H1 (cell line): Measurements from ENCODE around the gene PDXDC1. TPM values are rescaled to one million over a fixed set of nuclear protein-coding genes. Genes with fewer than 3 reads are reported as not detected.

Experiments used
- EZH2 ChIP-seq: fragments of 200-600 bp; sonication (generic); IDR thresholded peaks from 2 replicates; pipeline ENCODE4 v1.7.1; 2012; ENCODE audit warnings: low read depth, mild to moderate bottlenecking, moderate library complexity, low read length, inconsistent platforms; ENCODE audit not compliant: severe bottlenecking
- FOSL1 ChIP-seq: IDR thresholded peaks from 2 replicates; pipeline ENCODE4 v1.6.1; 2011; ENCODE audit warnings: mild to moderate bottlenecking, low read depth, low read length, moderate library complexity; ENCODE audit not compliant: insufficient read depth
- JUND ChIP-seq: IDR thresholded peaks from 2 replicates; pipeline ENCODE4 v1.6.1; 2011; ENCODE audit warnings: mild to moderate bottlenecking, improper control_type of control experiment, low read length
- PHF8 ChIP-seq: fragments of 200-600 bp; sonication (generic); conservative IDR thresholded peaks from 2 replicates; pipeline ENCODE4 v1.7.1; 2012; ENCODE audit warnings: low read depth, mild to moderate bottlenecking, inconsistent platforms, low read length, moderate library complexity
- POLR2AphosphoS5 ChIP-seq: IDR thresholded peaks from 2 replicates; pipeline ENCODE4 v1.6.1; 2011; ENCODE audit warnings: low read depth, low read length
- POU5F1 ChIP-seq: IDR thresholded peaks from 2 replicates; pipeline ENCODE4 v1.6.1; 2011; ENCODE audit warnings: low read depth, mild to moderate bottlenecking, low read length, moderate library complexity
- polyA plus RNA-seq, 7 experiments: library from polyadenylated mRNA; depleted of rRNA in 3 of 7; stranded (reverse) in 5 of 7; unstranded in 2 of 7; fragments of >200 nt in 5 of 7; fragments of 200-250 nt in 2 of 7; gene quantifications; 1 replicate in 5 of 7; 2 replicates in 1 of 7; 4 replicates in 1 of 7; pipeline versions ENCODE4 v1.2.1 to v1.2.3, GENCODE V29; 2011 to 2013; ENCODE audit warnings: missing spikeins in 2 of 7, mixed read lengths in 2 of 7
- total RNA-seq: library from RNA; stranded (reverse); fragmentation: NEBNext Ultra II Directional; extraction: Animal tissue kit (Norgen Biotek cat#: 25700); gene quantifications from 2 replicates; pipeline ENCODE4 v1.2.1, GENCODE V29; 2021
- TF ChIP-seq, protein P1 (sequence below): fragments of 300-600 bp; sonication (generic); IDR thresholded peaks from 2 replicates; pipeline ENCODE4 v1.7.1; 2012; ENCODE audit warnings: low read length, moderate library complexity, mild to moderate bottlenecking, inconsistent platforms; ENCODE audit not compliant: insufficient replicate concordance

PDXDC1 gene
- total and polyA plus RNA-seq, 2 of the 8 experiments (the other 6 are each of a cell fraction or from before 2014, with no cell fraction given): 56.6 to 118 TPM

GRCh38 chr16:15043344-15043743 is 68.5 kb downstream of the PDXDC1 start (continued):
- TF ChIP-seq, protein P1, sequence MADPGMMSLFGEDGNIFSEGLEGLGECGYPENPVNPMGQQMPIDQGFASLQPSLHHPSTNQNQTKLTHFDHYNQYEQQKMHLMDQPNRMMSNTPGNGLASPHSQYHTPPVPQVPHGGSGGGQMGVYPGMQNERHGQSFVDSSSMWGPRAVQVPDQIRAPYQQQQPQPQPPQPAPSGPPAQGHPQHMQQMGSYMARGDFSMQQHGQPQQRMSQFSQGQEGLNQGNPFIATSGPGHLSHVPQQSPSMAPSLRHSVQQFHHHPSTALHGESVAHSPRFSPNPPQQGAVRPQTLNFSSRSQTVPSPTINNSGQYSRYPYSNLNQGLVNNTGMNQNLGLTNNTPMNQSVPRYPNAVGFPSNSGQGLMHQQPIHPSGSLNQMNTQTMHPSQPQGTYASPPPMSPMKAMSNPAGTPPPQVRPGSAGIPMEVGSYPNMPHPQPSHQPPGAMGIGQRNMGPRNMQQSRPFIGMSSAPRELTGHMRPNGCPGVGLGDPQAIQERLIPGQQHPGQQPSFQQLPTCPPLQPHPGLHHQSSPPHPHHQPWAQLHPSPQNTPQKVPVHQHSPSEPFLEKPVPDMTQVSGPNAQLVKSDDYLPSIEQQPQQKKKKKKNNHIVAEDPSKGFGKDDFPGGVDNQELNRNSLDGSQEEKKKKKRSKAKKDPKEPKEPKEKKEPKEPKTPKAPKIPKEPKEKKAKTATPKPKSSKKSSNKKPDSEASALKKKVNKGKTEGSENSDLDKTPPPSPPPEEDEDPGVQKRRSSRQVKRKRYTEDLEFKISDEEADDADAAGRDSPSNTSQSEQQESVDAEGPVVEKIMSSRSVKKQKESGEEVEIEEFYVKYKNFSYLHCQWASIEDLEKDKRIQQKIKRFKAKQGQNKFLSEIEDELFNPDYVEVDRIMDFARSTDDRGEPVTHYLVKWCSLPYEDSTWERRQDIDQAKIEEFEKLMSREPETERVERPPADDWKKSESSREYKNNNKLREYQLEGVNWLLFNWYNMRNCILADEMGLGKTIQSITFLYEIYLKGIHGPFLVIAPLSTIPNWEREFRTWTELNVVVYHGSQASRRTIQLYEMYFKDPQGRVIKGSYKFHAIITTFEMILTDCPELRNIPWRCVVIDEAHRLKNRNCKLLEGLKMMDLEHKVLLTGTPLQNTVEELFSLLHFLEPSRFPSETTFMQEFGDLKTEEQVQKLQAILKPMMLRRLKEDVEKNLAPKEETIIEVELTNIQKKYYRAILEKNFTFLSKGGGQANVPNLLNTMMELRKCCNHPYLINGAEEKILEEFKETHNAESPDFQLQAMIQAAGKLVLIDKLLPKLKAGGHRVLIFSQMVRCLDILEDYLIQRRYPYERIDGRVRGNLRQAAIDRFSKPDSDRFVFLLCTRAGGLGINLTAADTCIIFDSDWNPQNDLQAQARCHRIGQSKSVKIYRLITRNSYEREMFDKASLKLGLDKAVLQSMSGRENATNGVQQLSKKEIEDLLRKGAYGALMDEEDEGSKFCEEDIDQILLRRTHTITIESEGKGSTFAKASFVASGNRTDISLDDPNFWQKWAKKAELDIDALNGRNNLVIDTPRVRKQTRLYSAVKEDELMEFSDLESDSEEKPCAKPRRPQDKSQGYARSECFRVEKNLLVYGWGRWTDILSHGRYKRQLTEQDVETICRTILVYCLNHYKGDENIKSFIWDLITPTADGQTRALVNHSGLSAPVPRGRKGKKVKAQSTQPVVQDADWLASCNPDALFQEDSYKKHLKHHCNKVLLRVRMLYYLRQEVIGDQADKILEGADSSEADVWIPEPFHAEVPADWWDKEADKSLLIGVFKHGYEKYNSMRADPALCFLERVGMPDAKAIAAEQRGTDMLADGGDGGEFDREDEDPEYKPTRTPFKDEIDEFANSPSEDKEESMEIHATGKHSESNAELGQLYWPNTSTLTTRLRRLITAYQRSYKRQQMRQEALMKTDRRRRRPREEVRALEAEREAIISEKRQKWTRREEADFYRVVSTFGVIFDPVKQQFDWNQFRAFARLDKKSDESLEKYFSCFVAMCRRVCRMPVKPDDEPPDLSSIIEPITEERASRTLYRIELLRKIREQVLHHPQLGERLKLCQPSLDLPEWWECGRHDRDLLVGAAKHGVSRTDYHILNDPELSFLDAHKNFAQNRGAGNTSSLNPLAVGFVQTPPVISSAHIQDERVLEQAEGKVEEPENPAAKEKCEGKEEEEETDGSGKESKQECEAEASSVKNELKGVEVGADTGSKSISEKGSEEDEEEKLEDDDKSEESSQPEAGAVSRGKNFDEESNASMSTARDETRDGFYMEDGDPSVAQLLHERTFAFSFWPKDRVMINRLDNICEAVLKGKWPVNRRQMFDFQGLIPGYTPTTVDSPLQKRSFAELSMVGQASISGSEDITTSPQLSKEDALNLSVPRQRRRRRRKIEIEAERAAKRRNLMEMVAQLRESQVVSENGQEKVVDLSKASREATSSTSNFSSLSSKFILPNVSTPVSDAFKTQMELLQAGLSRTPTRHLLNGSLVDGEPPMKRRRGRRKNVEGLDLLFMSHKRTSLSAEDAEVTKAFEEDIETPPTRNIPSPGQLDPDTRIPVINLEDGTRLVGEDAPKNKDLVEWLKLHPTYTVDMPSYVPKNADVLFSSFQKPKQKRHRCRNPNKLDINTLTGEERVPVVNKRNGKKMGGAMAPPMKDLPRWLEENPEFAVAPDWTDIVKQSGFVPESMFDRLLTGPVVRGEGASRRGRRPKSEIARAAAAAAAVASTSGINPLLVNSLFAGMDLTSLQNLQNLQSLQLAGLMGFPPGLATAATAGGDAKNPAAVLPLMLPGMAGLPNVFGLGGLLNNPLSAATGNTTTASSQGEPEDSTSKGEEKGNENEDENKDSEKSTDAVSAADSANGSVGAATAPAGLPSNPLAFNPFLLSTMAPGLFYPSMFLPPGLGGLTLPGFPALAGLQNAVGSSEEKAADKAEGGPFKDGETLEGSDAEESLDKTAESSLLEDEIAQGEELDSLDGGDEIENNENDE: no peak
- TF ChIP-seq JUND (no peak), PHF8 (no peak), POU5F1 (no peak), POLR2AphosphoS5 (no peak), FOSL1 (no peak), EZH2 (no peak)
